Ovary (tissue), 9 donors: ENCODE results near the gene VWA1. TPM values are rescaled to one million over a fixed set of nuclear protein-coding genes. Genes with fewer than 3 reads are reported as not detected.

Experiments used
- DNase-seq, 5 donors: peaks; one replicate each; pipeline ENCODE4 v3.0.0-alpha.2; 2019 to 2020
- H3K27ac ChIP-seq, 2 donors: fragments of 200-600 bp; one replicate each; pipeline versions ENCODE4 v1.5.1 to v1.8.0; 2019 to 2022
- H3K27me3 ChIP-seq: fragments of 200-600 bp; one replicate; pipeline ENCODE4 v1.8.0; 2022
- H3K36me3 ChIP-seq: fragments of 200-600 bp; sonication (generic); one replicate; pipeline ENCODE4 v1.5.1; 2019
- H3K4me1 ChIP-seq: one replicate; pipeline ENCODE4 v1.8.1; 2013; ENCODE audit warnings: mild to moderate bottlenecking, moderate library complexity; ENCODE audit not compliant: insufficient read depth
- H3K4me3 ChIP-seq: fragments of 200-600 bp; sonication (generic); one replicate; pipeline ENCODE4 v1.5.1; 2017
- H3K9me3 ChIP-seq, 2 donors: fragments of 200-600 bp in 1 of 2; sonication (generic) in 1 of 2; one replicate each; pipeline versions ENCODE4 v1.5.1 to v1.8.1; 2013 to 2019; ENCODE audit warnings: mild to moderate bottlenecking in 1 of 2, moderate library complexity in 1 of 2
- EP300 ChIP-seq: sonication (generic); formaldehyde crosslinking; IDR thresholded peaks from one replicate; pipeline ENCODE4 v1.6.1; 2017; ENCODE audit warnings: antibody characterized with exemption
- POLR2A ChIP-seq: fragments of 450-650 bp; IDR thresholded peaks from one replicate; pipeline ENCODE4 v1.6.1; 2017; ENCODE audit warnings: antibody characterized with exemption, mild to moderate bottlenecking, moderate library complexity
- WGBS, 3 donors: extraction: QIAGEN DNeasy Blood & Tissue Kit in 1 of 3; methylation state at CpG; one replicate each; pipeline versions ENCODE4 v1.1.5 to v1.1.7; 2013 to 2017; 5-methylcytosine and 5-hydroxymethylcytosine counted together
- intact Hi-C, 4 donors: fragments of 100-400 bp; cut with DNase I; formaldehyde crosslinking; loops; one replicate each; pipeline versions ENCODE4 v1.11.0 to v1.15.1; 2022 to 2023
- polyA plus RNA-seq, 2 donors: library from polyadenylated mRNA; stranded (reverse); fragments of 200-250 nt in 1 of 2; fragments of 350-450 nt in 1 of 2; fragmentation: Illumina TruSeq in 1 of 2; extraction: RNeasy Lipid Tissue Mini Kit (QIAGEN cat#74804) in 1 of 2; gene quantifications; one replicate each; pipeline ENCODE4 v1.2.3, GENCODE V29; 2013 to 2014
- total RNA-seq, 7 donors: library from RNA; depleted of rRNA in 2 of 7; stranded (reverse); fragments of >200 nt in 2 of 7; fragmentation: NEBNext Ultra II Directional in 3 of 7; extraction: Animal tissue kit (Norgen Biotek cat#: 25700) in 3 of 7; gene quantifications; one replicate each; pipeline versions ENCODE4 v1.1.0 to v1.2.4, GENCODE V29; 2016 to 2023
- TF ChIP-seq, protein P1 (sequence below), 3 donors: fragments of 450-650 bp in 2 of 3; fragments of 200-600 bp in 1 of 3; IDR thresholded peaks; one replicate each; pipeline versions ENCODE4 v1.5.1 to v1.8.0; 2016 to 2022; ENCODE audit warnings: antibody characterized with exemption in 3 of 3, mild to moderate bottlenecking in 1 of 3
- donor health status: DM: no; HTN: no; CAD: no; lungs with moderate emphysema.
- donor health status: DM: no; HTN: no; CAD: no.
- donor health status: Bipolar disorder and iron deficiency.
- donor health status: DM: yes; HTN: yes; CAD: no.
- donor health status: DM: no; HTN: no; CAD: no.
- donor health status: DM: yes; HTN: yes; CAD: no.

VWA1 gene
- total and polyA plus RNA-seq, 9 donors: 0.20 to 73.5 (median 37.0) TPM

GRCh38 chr1:1491601-1492000 is 56.1 kb downstream of the VWA1 start:
- 96 to 99% (median 98%) methylated on average over 10 of the region's 10 CpGs for WGBS, 3 donors
- Histone ChIP-seq H3K27ac (no peak overlapping the region), H3K27me3 (no peaks in the 10 kb centered on the region), H3K4me1 (no peaks in the 10 kb centered on the region), H3K9me3 (peaks cover 0 to 3% of the 10 kb centered on the region in 2 donors), H3K36me3 (no peaks in the 10 kb centered on the region), H3K4me3 (no peak overlapping the region)
- DNase-seq: no peak
- intact Hi-C loops: no loop called here
- TF ChIP-seq EP300: no peak
- no peak for TF ChIP-seq POLR2A
- TF ChIP-seq, protein P1, sequence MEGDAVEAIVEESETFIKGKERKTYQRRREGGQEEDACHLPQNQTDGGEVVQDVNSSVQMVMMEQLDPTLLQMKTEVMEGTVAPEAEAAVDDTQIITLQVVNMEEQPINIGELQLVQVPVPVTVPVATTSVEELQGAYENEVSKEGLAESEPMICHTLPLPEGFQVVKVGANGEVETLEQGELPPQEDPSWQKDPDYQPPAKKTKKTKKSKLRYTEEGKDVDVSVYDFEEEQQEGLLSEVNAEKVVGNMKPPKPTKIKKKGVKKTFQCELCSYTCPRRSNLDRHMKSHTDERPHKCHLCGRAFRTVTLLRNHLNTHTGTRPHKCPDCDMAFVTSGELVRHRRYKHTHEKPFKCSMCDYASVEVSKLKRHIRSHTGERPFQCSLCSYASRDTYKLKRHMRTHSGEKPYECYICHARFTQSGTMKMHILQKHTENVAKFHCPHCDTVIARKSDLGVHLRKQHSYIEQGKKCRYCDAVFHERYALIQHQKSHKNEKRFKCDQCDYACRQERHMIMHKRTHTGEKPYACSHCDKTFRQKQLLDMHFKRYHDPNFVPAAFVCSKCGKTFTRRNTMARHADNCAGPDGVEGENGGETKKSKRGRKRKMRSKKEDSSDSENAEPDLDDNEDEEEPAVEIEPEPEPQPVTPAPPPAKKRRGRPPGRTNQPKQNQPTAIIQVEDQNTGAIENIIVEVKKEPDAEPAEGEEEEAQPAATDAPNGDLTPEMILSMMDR (IDR thresholded peaks at IDR 0.05): no peak

Other genes with a start within 250 kb of the VWA1 start
- 1 to 10 TPM in 1 of 7 donors, under 1 TPM in 2, not detected in 4; 0.23 to 1.4 (median 0.41) TPM for gene TNFRSF18, start 229.1 kb upstream of the VWA1 start, total RNA-seq
- gene TNFRSF18, start 229.1 kb upstream of the VWA1 start, polyA plus RNA-seq: under 1 TPM in 1 of 2 donors, not detected in 1; 0.10 TPM
- 1 to 10 TPM in 3 of 7 donors, under 1 TPM in 4; 0.37 to 1.8 (median 0.71) TPM for gene TNFRSF4, start 221.5 kb upstream of the VWA1 start, total RNA-seq
- gene TNFRSF4, start 221.5 kb upstream of the VWA1 start, polyA plus RNA-seq: 1 to 10 TPM in 1 of 2 donors, not detected in 1; 2.5 TPM
- gene SDF4, start 203.7 kb upstream of the VWA1 start, total RNA-seq: 100 to 1,000 TPM in 4 of 7 donors, 10 to 100 TPM in 3; 57.1 to 145 (median 116) TPM
- gene SDF4, start 203.7 kb upstream of the VWA1 start, polyA plus RNA-seq: 100 to 1,000 TPM in 1 of 2 donors, 10 to 100 TPM in 1; 32.5 to 128 TPM
- 10 to 100 TPM; 13.0 to 21.9 (median 18.0) TPM for gene B3GALT6, start 203.5 kb upstream of the VWA1 start, total RNA-seq
- gene B3GALT6, start 203.5 kb upstream of the VWA1 start, polyA plus RNA-seq: 1 to 10 TPM; 7.0 to 9.4 TPM
- gene C1QTNF12, start 189.0 kb upstream of the VWA1 start, total RNA-seq: 1 to 10 TPM in 5 of 7 donors, under 1 TPM in 2; 0.92 to 4.8 (median 1.5) TPM
- gene C1QTNF12, start 189.0 kb upstream of the VWA1 start, polyA plus RNA-seq: 1 to 10 TPM in 1 of 2 donors, not detected in 1; 1.2 TPM
- 10 to 100 TPM; 35.8 to 55.6 (median 49.3) TPM for gene UBE2J2, start 161.8 kb upstream of the VWA1 start, total RNA-seq
- 10 to 100 TPM; 36.0 to 40.4 TPM for gene UBE2J2, start 161.8 kb upstream of the VWA1 start, polyA plus RNA-seq
- gene SCNN1D, start 155.3 kb upstream of the VWA1 start, total RNA-seq: 10 to 100 TPM in 1 of 7 donors, 1 to 10 TPM in 6; 6.3 to 10.2 (median 9.1) TPM
- 1 to 10 TPM in 1 of 2 donors, under 1 TPM in 1; 0.27 to 7.9 TPM for gene SCNN1D, start 155.3 kb upstream of the VWA1 start, polyA plus RNA-seq
- gene ACAP3, start 127.8 kb upstream of the VWA1 start, total RNA-seq: 10 to 100 TPM; 23.1 to 62.4 (median 46.4) TPM
- gene ACAP3, start 127.8 kb upstream of the VWA1 start, polyA plus RNA-seq: 10 to 100 TPM in 1 of 2 donors, 1 to 10 TPM in 1; 3.5 to 33.4 TPM
- 10 to 100 TPM; 12.5 to 27.6 (median 21.7) TPM for gene PUSL1, start 127.1 kb upstream of the VWA1 start, total RNA-seq
- gene PUSL1, start 127.1 kb upstream of the VWA1 start, polyA plus RNA-seq: 10 to 100 TPM in 1 of 2 donors, under 1 TPM in 1; 0.18 to 14.7 TPM
- 100 to 1,000 TPM; 102 to 135 (median 109) TPM for gene INTS11, start 111.0 kb upstream of the VWA1 start, total RNA-seq
- 100 to 1,000 TPM in 1 of 2 donors, 10 to 100 TPM in 1; 72.6 to 119 TPM for gene INTS11, start 111.0 kb upstream of the VWA1 start, polyA plus RNA-seq
- 10 to 100 TPM; 13.8 to 21.0 (median 14.8) TPM for gene CPTP, start 110.9 kb upstream of the VWA1 start, total RNA-seq
- 10 to 100 TPM in 1 of 2 donors, 1 to 10 TPM in 1; 2.4 to 18.3 TPM for gene CPTP, start 110.9 kb upstream of the VWA1 start, polyA plus RNA-seq
- gene TAS1R3, start 104.4 kb upstream of the VWA1 start, total RNA-seq: under 1 TPM in 6 of 7 donors, not detected in 1; 0.07 to 0.40 (median 0.23) TPM
- under 1 TPM in 1 of 2 donors, not detected in 1; 0.24 TPM for gene TAS1R3, start 104.4 kb upstream of the VWA1 start, polyA plus RNA-seq
- gene DVL1, start 86.3 kb upstream of the VWA1 start, total RNA-seq: 10 to 100 TPM; 38.0 to 85.2 (median 64.9) TPM
- gene DVL1, start 86.3 kb upstream of the VWA1 start, polyA plus RNA-seq: 10 to 100 TPM in 1 of 2 donors, 1 to 10 TPM in 1; 2.1 to 51.2 TPM
- gene MXRA8, start 77.1 kb upstream of the VWA1 start, total RNA-seq: 100 to 1,000 TPM in 5 of 7 donors, 10 to 100 TPM in 2; 63.8 to 206 (median 131) TPM
- 100 to 1,000 TPM in 1 of 2 donors, 10 to 100 TPM in 1; 40.3 to 193 TPM for gene MXRA8, start 77.1 kb upstream of the VWA1 start, polyA plus RNA-seq
- 10 to 100 TPM; 63.7 to 94.0 (median 73.2) TPM for gene AURKAIP1, start 60.5 kb upstream of the VWA1 start, total RNA-seq
- gene AURKAIP1, start 60.5 kb upstream of the VWA1 start, polyA plus RNA-seq: 10 to 100 TPM in 1 of 2 donors, 1 to 10 TPM in 1; 6.0 to 81.3 TPM
- 100 to 1,000 TPM; 159 to 245 (median 196) TPM for gene CCNL2, start 36.4 kb upstream of the VWA1 start, total RNA-seq
- gene CCNL2, start 36.4 kb upstream of the VWA1 start, polyA plus RNA-seq: 100 to 1,000 TPM in 1 of 2 donors, 10 to 100 TPM in 1; 71.1 to 217 TPM
- 100 to 1,000 TPM in 1 of 7 donors, 10 to 100 TPM in 6; 79.9 to 130 (median 93.1) TPM for gene MRPL20, start 28.4 kb upstream of the VWA1 start, total RNA-seq
- gene MRPL20, start 28.4 kb upstream of the VWA1 start, polyA plus RNA-seq: 100 to 1,000 TPM; 113 to 120 TPM
- 10 to 100 TPM in 5 of 7 donors, 1 to 10 TPM in 2; 4.5 to 48.8 (median 16.4) TPM for gene ANKRD65, start 14.4 kb upstream of the VWA1 start, total RNA-seq
- gene ANKRD65, start 14.4 kb upstream of the VWA1 start, polyA plus RNA-seq: 10 to 100 TPM in 1 of 2 donors, 1 to 10 TPM in 1; 5.0 to 13.3 TPM
- 1 to 10 TPM in 6 of 7 donors, under 1 TPM in 1; 0.53 to 5.3 (median 3.6) TPM for gene ATAD3C, start 14.0 kb downstream of the VWA1 start, total RNA-seq
- 1 to 10 TPM in 1 of 2 donors, under 1 TPM in 1; 0.83 to 4.3 TPM for gene ATAD3C, start 14.0 kb downstream of the VWA1 start, polyA plus RNA-seq
- gene ATAD3B, start 36.1 kb downstream of the VWA1 start, total RNA-seq: 10 to 100 TPM; 13.1 to 26.5 (median 19.6) TPM
- 10 to 100 TPM in 1 of 2 donors, 1 to 10 TPM in 1; 1.0 to 15.0 TPM for gene ATAD3B, start 36.1 kb downstream of the VWA1 start, polyA plus RNA-seq
- 10 to 100 TPM in 6 of 7 donors, 1 to 10 TPM in 1; 7.6 to 23.9 (median 17.8) TPM for gene ATAD3A, start 76.5 kb downstream of the VWA1 start, total RNA-seq
- 10 to 100 TPM in 1 of 2 donors, 1 to 10 TPM in 1; 2.8 to 11.0 TPM for gene ATAD3A, start 76.5 kb downstream of the VWA1 start, polyA plus RNA-seq
- 10 to 100 TPM in 3 of 7 donors, 1 to 10 TPM in 4; 6.2 to 20.8 (median 9.9) TPM for gene TMEM240, start 104.9 kb downstream of the VWA1 start, total RNA-seq
- gene TMEM240, start 104.9 kb downstream of the VWA1 start, polyA plus RNA-seq: 10 to 100 TPM in 1 of 2 donors, not detected in 1; 30.3 TPM
- 100 to 1,000 TPM in 6 of 7 donors, 10 to 100 TPM in 1; 91.9 to 119 (median 113) TPM for gene SSU72, start 139.2 kb downstream of the VWA1 start, total RNA-seq
- gene SSU72, start 139.2 kb downstream of the VWA1 start, polyA plus RNA-seq: 100 to 1,000 TPM in 1 of 2 donors, 10 to 100 TPM in 1; 72.3 to 107 TPM
- gene FNDC10, start 164.4 kb downstream of the VWA1 start, total RNA-seq: 1 to 10 TPM in 5 of 7 donors, under 1 TPM in 2; 0.33 to 3.2 (median 2.0) TPM
- 1 to 10 TPM in 1 of 2 donors, not detected in 1; 1.5 TPM for gene FNDC10, start 164.4 kb downstream of the VWA1 start, polyA plus RNA-seq
- 100 to 1,000 TPM in 2 of 7 donors, 10 to 100 TPM in 5; 68.8 to 110 (median 81.6) TPM for gene MIB2, start 179.8 kb downstream of the VWA1 start, total RNA-seq
- gene MIB2, start 179.8 kb downstream of the VWA1 start, polyA plus RNA-seq: 10 to 100 TPM in 1 of 2 donors, 1 to 10 TPM in 1; 1.8 to 71.1 TPM
- gene MMP23B, start 196.5 kb downstream of the VWA1 start, total RNA-seq: 100 to 1,000 TPM in 3 of 7 donors, 10 to 100 TPM in 4; 25.4 to 128 (median 84.8) TPM
- 10 to 100 TPM in 1 of 2 donors, under 1 TPM in 1; 0.88 to 32.9 TPM for gene MMP23B, start 196.5 kb downstream of the VWA1 start, polyA plus RNA-seq
- 10 to 100 TPM; 12.8 to 28.0 (median 21.3) TPM for gene CDK11B, start 223.3 kb downstream of the VWA1 start, total RNA-seq
- gene CDK11B, start 223.3 kb downstream of the VWA1 start, polyA plus RNA-seq: 10 to 100 TPM; 30.1 to 34.5 TPM